Measurements from ENCODE around the gene FAM227B. TPM values are rescaled to one million over a fixed set of nuclear protein-coding genes. Genes with fewer than 3 reads are reported as not detected.
"Not testable (repeated sequence)": the region's sequence is repeated elsewhere in the genome, so short reads cannot be mapped to it uniquely, and the experiment has no call there.

FAM227B gene, protein sequence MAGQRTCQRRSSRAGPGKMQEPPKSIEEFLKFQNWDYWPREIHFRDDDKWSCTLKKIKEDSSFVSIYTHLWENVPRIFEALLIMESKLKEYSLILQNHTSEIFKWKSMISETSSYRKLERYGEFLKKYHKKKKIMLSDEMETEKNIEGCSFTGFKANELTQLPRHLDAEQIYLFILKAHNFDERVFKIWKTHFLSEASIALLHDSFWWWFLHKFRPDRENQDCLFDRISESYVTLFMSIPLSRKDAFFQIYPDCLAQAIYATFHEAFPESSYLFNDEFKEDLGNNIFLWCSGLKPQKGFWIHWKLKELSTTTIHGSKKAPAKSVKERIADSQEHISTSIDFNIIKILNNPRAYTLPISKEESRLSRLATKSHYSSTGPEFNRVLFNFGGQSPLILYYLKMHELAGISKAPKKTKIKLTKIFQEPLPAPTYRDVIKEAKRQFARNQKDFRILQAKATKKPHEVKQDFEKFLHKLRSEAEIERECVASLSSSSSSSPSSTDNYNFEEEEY
- total RNA-seq = 10 to 100 TPM in 2 of 4 donors, 1 to 10 TPM in 2; 6.1 to 24.1 (median 12.5) TPM

DNA sequence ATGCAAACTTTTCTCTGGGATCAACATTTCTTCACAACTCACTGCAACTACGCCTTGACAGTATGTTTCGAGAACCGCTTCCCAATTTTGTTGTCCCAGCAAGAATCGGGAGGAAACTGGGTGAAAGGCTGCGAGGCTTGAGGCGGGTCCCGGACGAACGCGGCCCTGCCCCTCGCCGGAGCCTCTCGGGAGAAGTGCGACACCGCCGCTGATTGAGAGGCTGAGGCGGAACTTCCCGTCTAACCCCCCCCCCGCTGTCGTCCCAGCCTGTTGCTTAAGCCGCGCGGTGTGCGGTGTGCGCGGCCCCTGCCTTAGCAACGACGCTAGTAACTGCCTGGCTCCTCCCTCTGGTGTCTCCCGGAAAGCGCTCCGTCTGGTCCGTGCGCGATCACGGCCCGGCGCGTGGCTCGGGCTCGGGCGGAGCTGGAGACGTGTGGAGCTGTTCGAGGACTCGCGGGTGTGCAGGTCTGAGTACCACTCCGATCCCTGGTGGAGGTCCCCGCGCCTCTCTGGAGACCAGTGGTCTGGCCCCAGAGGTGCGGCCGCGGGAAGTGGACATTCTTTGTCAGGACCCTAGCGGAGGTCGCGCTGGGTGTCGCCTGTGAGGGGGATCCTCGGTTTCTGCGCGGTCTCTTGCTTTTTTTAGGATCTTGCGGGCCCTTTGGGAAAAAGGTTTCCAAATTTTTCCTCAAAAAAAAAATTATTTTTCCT lies at the start of gene FAM227B, which contains the start of gene DTWD1:
Gene FAM227B (minus strand): TSS at position 161 of the 711 bp plus-strand sequence. CDS start 5,647 bp downstream, outside the sequence.
Gene DTWD1 (plus strand): TSS at position 391 of the 711 bp plus-strand sequence. CDS start 4,120 bp downstream, outside the sequence.
- peaks cover 0 to 13% (median 0%) of the 10 kb centered on the region in 3 donors for H3K9me3 ChIP-seq
- WGBS, 2 donors (ENCODE audit: low coverage in 1 of 2) = 0 to 1% methylated on average over 5 to 13 of the region's 59 CpGs
- peak within 1 kb of the TSS; percentile 79 to 85 for H3K4me3 ChIP-seq
- peaks cover 4 to 49% (median 6%) of the 10 kb centered on the region in 3 donors for H3K4me1 ChIP-seq
- TF ChIP-seq POLR2AphosphoS5 (IDR thresholded peaks at IDR 0.05) (peak; percentile 98), EP300 (IDR thresholded peaks at IDR 0.05) (no peak), POLR2A (IDR thresholded peaks at IDR 0.05) (peak; percentile 86 to 88)
- TF ChIP-seq, protein P1, sequence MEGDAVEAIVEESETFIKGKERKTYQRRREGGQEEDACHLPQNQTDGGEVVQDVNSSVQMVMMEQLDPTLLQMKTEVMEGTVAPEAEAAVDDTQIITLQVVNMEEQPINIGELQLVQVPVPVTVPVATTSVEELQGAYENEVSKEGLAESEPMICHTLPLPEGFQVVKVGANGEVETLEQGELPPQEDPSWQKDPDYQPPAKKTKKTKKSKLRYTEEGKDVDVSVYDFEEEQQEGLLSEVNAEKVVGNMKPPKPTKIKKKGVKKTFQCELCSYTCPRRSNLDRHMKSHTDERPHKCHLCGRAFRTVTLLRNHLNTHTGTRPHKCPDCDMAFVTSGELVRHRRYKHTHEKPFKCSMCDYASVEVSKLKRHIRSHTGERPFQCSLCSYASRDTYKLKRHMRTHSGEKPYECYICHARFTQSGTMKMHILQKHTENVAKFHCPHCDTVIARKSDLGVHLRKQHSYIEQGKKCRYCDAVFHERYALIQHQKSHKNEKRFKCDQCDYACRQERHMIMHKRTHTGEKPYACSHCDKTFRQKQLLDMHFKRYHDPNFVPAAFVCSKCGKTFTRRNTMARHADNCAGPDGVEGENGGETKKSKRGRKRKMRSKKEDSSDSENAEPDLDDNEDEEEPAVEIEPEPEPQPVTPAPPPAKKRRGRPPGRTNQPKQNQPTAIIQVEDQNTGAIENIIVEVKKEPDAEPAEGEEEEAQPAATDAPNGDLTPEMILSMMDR (IDR thresholded peaks at IDR 0.05) = peak in 3 of 4 experiments; percentile 7 to 25 (median 13)
- H3K27ac ChIP-seq = peak within 1 kb of the TSS; percentile 86 to 93 (median 90)
- H3K27me3 ChIP-seq = no peaks in the 10 kb centered on the region
- H3K36me3 ChIP-seq = peaks cover 2 to 16% of the 10 kb centered on the region in 2 donors
- ATAC-seq = peak; percentile 99

DNA sequence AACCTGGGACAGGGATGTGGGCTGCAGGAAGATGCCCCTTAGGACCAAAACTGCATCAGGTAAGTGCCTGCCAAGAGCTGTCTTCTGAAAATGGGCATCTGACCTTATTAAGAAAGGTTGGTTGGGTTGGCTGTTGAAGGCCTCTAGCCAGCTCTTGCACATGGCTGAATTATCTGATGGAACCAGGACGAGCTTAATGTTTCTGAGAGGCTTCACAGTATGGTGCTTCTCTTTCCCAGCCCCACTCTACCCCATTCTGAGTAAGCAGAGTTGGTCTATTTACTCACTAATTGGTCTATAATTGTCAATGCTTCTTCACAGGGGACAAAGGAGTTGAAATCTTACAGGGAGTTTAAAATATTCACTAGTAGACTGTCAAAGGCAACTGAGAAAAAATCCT lies 48.7 kb upstream of the FAM227B start:
- Histone ChIP-seq H3K4me3 (no peak overlapping the region), H3K27ac (no peak overlapping the region), H3K9me3 (no peaks in the 10 kb centered on the region), H3K36me3 (no peaks in the 10 kb centered on the region), H3K27me3 (no peaks in the 10 kb centered on the region), H3K4me1 (peaks cover 0 to under 1% (median 0%) of the 10 kb centered on the region in 3 donors)
- TF ChIP-seq EP300 (IDR thresholded peaks at IDR 0.05) (no peak), POLR2A (IDR thresholded peaks at IDR 0.05) (no peak), POLR2AphosphoS5 (IDR thresholded peaks at IDR 0.05) (no peak)
- TF ChIP-seq, protein P1 (IDR thresholded peaks at IDR 0.05) = no peak
- WGBS, 2 donors (ENCODE audit: low coverage in 1 of 2) = 67 to 88% methylated on average over 1 of the region's 1 CpG
- no peak for ATAC-seq

DNA sequence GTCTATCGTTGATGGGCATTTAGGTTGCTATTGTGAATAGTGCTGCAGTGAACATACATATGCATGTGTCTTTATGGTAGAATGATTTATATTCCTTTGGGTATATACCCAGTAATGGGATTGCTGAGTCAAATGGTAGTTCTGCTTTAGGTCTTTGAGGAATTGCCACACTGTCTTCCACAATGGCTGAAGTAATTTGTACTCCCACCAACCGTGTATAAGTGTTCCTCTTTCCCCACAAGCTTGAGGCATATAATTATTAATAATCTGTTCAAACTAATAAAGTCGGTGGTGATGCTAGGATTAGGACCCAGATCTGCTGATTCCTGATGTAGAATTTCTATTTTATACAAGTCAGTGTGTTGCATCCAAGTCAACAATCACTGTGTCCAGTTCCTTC lies 45.9 kb upstream of the FAM227B start:
- not testable (repeated sequence) for H3K27me3 ChIP-seq, ATAC-seq, H3K36me3 ChIP-seq, H3K27ac ChIP-seq, H3K9me3 ChIP-seq, H3K4me1 ChIP-seq, H3K4me3 ChIP-seq
- 85% methylated on average over 3 of the region's 3 CpGs for WGBS, 2 donors (ENCODE audit: low coverage in 1 of 2)

DNA sequence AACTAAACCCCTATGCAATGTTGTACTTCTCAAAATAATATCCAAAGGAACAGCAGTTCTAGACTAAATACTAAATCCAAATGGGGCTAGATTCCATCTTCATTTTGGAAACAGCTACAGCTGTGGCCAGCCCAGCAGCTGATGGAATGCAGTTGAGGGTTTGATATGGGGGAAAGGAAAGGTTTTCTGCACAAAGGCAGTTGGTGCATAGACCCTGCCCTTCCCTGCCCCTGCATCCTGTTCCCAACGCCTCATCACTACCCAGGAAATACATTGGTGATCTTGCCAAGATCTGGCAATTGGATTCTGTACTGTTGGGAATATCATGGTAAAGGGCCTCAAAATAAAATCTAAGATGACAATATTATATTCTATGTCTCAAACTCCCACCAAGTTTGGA lies 44.1 kb upstream of the FAM227B start:
- Histone ChIP-seq H3K4me1 (peaks cover 0 to 8% (median 0%) of the 10 kb centered on the region in 3 donors), H3K27me3 (no peaks in the 10 kb centered on the region), H3K27ac (no peak overlapping the region), H3K4me3 (no peak overlapping the region), H3K36me3 (no peaks in the 10 kb centered on the region), H3K9me3 (no peaks in the 10 kb centered on the region)
- TF ChIP-seq POLR2AphosphoS5 (IDR thresholded peaks at IDR 0.05) = no peak
- TF ChIP-seq EP300 (IDR thresholded peaks at IDR 0.05) = no peak
- TF ChIP-seq, protein P1 (IDR thresholded peaks at IDR 0.05) = no peak
- TF ChIP-seq POLR2A (IDR thresholded peaks at IDR 0.05) = no peak
- 82 to 83% methylated on average over 1 of the region's 1 CpG for WGBS, 2 donors (ENCODE audit: low coverage in 1 of 2)
- ATAC-seq = no peak

DNA sequence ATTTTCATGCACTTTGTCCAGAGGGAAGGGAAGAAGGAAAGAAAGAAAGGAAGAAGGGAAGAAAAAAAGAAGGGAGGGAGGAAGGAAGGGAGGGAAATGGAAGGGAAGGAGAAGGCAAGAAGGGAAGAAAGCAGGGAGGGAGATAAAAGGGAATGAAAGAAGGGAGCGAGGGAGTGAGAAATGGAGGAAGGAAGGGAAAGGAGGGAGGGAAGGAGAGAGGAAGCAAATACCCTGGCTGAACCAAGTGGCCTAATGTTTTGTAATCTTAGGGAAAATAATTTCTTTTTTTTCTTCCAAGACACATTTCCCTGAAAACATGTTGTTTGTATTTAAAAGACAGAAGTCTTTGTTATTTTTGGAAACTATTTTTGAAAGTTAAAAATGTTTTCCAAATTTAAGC lies 36.1 kb upstream of the FAM227B start:
- no peaks in the 10 kb centered on the region for H3K27me3 ChIP-seq
- H3K9me3 ChIP-seq = peaks cover 0 to 13% (median 3%) of the 10 kb centered on the region in 3 donors
- ATAC-seq = no peak
- H3K4me3 ChIP-seq = no peak overlapping the region
- TF ChIP-seq EP300 (IDR thresholded peaks at IDR 0.05) (no peak), POLR2A (IDR thresholded peaks at IDR 0.05) (no peak), POLR2AphosphoS5 (IDR thresholded peaks at IDR 0.05) (no peak)
- TF ChIP-seq, protein P1 (IDR thresholded peaks at IDR 0.05) = no peak
- H3K36me3 ChIP-seq = no peaks in the 10 kb centered on the region
- H3K4me1 ChIP-seq = no peaks in the 10 kb centered on the region
- H3K27ac ChIP-seq = no peak overlapping the region
- WGBS, 2 donors (ENCODE audit: low coverage in 1 of 2) = 63 to 70% methylated on average over 1 of the region's 1 CpG
